ENCODE data around the gene CLK3. TPM values are rescaled to one million over a fixed set of nuclear protein-coding genes. Genes with fewer than 3 reads are reported as not detected.
"Not testable (repeated sequence)": the region's sequence is repeated elsewhere in the genome, so short reads cannot be mapped to it uniquely, and the experiment has no call there.

The CLK3 gene
- total RNA-seq, 1 donor from 2014 or later = 65.8 TPM

DNA sequence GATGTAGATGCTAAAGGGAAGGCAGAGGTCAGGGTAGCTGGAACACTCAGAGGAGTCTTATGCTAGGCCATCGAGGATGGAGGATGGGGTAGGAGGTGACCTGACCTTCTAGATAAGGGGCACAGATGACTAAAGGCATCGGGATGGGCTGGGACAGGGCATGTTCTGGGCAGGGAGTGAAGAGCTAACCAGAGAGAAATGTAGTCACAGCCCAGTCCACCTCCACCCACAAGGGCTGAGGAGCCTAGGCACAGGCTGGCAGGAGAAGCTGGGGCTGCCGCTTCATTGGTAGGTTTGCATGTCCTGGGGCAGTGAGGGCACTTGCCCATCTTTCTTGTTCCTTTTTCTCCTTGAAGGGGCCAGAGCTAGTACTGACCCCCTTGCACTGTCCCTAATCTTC is 12.6 kb downstream of the CLK3 start:
- no peak overlapping the region for H3K4me2 ChIP-seq (ENCODE audit: low read length)
- H3K4me1 ChIP-seq (ENCODE audit: insufficient read depth, low read length) = no peaks in the 10 kb centered on the region
- H3K36me3 ChIP-seq (ENCODE audit: insufficient read depth, low read length) = peaks cover 59% of the 10 kb centered on the region
- H3K9me3 Mint-ChIP-seq (ENCODE audit: unreplicated experiment) = no peaks in the 10 kb centered on the region
- H4K20me1 ChIP-seq (ENCODE audit: insufficient read depth, low read length) = peaks cover 91% of the 10 kb centered on the region
- no peak overlapping the region for H3K9ac ChIP-seq (ENCODE audit: low read length)
- FAIRE-seq (no peak), DNase-seq (ENCODE audit: low read depth) (no peak)
- no peak for TF ChIP-seq EZH2 (IDR thresholded peaks at IDR 0.05; ENCODE audit: insufficient read depth, low read length)
- TF ChIP-seq, protein P1, sequence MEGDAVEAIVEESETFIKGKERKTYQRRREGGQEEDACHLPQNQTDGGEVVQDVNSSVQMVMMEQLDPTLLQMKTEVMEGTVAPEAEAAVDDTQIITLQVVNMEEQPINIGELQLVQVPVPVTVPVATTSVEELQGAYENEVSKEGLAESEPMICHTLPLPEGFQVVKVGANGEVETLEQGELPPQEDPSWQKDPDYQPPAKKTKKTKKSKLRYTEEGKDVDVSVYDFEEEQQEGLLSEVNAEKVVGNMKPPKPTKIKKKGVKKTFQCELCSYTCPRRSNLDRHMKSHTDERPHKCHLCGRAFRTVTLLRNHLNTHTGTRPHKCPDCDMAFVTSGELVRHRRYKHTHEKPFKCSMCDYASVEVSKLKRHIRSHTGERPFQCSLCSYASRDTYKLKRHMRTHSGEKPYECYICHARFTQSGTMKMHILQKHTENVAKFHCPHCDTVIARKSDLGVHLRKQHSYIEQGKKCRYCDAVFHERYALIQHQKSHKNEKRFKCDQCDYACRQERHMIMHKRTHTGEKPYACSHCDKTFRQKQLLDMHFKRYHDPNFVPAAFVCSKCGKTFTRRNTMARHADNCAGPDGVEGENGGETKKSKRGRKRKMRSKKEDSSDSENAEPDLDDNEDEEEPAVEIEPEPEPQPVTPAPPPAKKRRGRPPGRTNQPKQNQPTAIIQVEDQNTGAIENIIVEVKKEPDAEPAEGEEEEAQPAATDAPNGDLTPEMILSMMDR (IDR thresholded peaks at IDR 0.05; ENCODE audit: insufficient read depth, low read depth, low read length) = no peak
- H3K36me3 Mint-ChIP-seq (ENCODE audit: low read depth, unreplicated experiment) = peaks cover 28% of the 10 kb centered on the region
- H3K9me3 ChIP-seq (ENCODE audit: insufficient read depth, low read depth, low read length) = no peaks in the 10 kb centered on the region
- H3K27me3 ChIP-seq (ENCODE audit: insufficient read depth, low read length) = no peaks in the 10 kb centered on the region
- H3K4me3 Mint-ChIP-seq (ENCODE audit: unreplicated experiment) = no peak overlapping the region
- peaks cover 15% of the 10 kb centered on the region for H3K79me2 ChIP-seq (ENCODE audit: insufficient read depth, low read length)
- peaks cover 3% of the 10 kb centered on the region for H3K4me1 Mint-ChIP-seq (ENCODE audit: low read depth, unreplicated experiment)
- no peak overlapping the region for H3K4me3 ChIP-seq (ENCODE audit: insufficient read depth, low read depth, low read length)
- H2AFZ ChIP-seq (ENCODE audit: low read depth, low read length) = no peak overlapping the region
- no peak overlapping the region for H3K27ac ChIP-seq (ENCODE audit: low read depth, low read length)
- H3K27me3 Mint-ChIP-seq (ENCODE audit: low read depth, unreplicated experiment) = no peaks in the 10 kb centered on the region
- H3K27ac Mint-ChIP-seq (ENCODE audit: unreplicated experiment) = no peak overlapping the region

DNA sequence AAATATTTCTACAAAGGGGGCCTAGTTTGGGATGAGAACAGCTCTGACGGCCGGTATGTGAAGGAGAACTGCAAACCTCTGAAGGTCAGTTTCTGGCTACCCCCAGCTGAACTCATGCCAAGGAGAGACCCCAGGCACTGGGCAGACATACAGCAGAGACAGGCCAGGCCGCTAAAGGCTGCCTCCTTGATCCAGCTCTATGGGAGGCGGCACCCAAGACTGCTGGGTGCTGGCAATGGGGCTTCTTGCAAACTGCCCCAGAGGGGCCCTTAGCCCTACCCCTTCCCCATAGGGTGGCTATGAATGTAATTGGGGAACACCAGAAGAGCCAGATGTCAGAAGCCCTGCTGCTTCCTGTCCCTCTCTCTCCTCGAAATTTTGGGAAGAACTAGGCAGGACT is 13.3 kb downstream of the CLK3 start:
- Histone ChIP-seq H4K20me1 (ENCODE audit: insufficient read depth, low read length) (peaks cover 91% of the 10 kb centered on the region), H3K9me3 (ENCODE audit: insufficient read depth, low read depth, low read length) (no peaks in the 10 kb centered on the region), H3K4me3 (ENCODE audit: insufficient read depth, low read depth, low read length) (no peak overlapping the region), H2AFZ (ENCODE audit: low read depth, low read length) (no peak overlapping the region), H3K79me2 (ENCODE audit: insufficient read depth, low read length) (peaks cover 7% of the 10 kb centered on the region), H3K4me2 (ENCODE audit: low read length) (no peak overlapping the region), H3K9ac (ENCODE audit: low read length) (no peak overlapping the region), H3K27me3 (ENCODE audit: insufficient read depth, low read length) (no peaks in the 10 kb centered on the region), H3K27ac (ENCODE audit: low read depth, low read length) (no peak overlapping the region), H3K36me3 (ENCODE audit: insufficient read depth, low read length) (peaks cover 52% of the 10 kb centered on the region), H3K4me1 (ENCODE audit: insufficient read depth, low read length) (no peaks in the 10 kb centered on the region)
- no peak overlapping the region for H3K4me3 Mint-ChIP-seq (ENCODE audit: unreplicated experiment)
- FAIRE-seq (no peak), DNase-seq (ENCODE audit: low read depth) (no peak)
- no peak overlapping the region for H3K27ac Mint-ChIP-seq (ENCODE audit: unreplicated experiment)
- no peaks in the 10 kb centered on the region for H3K9me3 Mint-ChIP-seq (ENCODE audit: unreplicated experiment)
- no peak for TF ChIP-seq EZH2 (IDR thresholded peaks at IDR 0.05; ENCODE audit: insufficient read depth, low read length)
- TF ChIP-seq, protein P1 (IDR thresholded peaks at IDR 0.05; ENCODE audit: insufficient read depth, low read depth, low read length) = no peak
- H3K27me3 Mint-ChIP-seq (ENCODE audit: low read depth, unreplicated experiment) = no peaks in the 10 kb centered on the region
- H3K36me3 Mint-ChIP-seq (ENCODE audit: low read depth, unreplicated experiment) = peaks cover 25% of the 10 kb centered on the region
- no peaks in the 10 kb centered on the region for H3K4me1 Mint-ChIP-seq (ENCODE audit: low read depth, unreplicated experiment)

DNA sequence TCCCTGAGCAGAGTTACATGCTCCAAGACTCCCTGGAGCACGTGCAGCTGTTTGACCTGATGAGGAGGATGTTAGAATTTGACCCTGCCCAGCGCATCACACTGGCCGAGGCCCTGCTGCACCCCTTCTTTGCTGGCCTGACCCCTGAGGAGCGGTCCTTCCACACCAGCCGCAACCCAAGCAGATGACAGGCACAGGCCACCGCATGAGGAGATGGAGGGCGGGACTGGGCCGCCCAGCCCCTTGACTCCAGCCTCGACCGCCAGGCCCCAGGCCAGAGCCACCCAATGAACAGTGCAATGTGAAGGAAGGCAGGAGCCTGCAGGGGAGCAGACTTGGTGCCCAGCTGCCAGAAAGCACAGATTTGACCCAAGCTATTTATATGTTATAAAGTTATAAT is 14.1 kb downstream of the CLK3 start:
- H3K4me3 Mint-ChIP-seq (ENCODE audit: unreplicated experiment); DNase-seq (ENCODE audit: low read depth); H3K4me1 Mint-ChIP-seq (ENCODE audit: low read depth, unreplicated experiment); H3K27ac ChIP-seq (ENCODE audit: low read depth, low read length); H3K9ac ChIP-seq (ENCODE audit: low read length); FAIRE-seq; H3K9me3 ChIP-seq (ENCODE audit: insufficient read depth, low read depth, low read length); H3K27me3 Mint-ChIP-seq (ENCODE audit: low read depth, unreplicated experiment); H3K4me3 ChIP-seq (ENCODE audit: insufficient read depth, low read depth, low read length); H3K27me3 ChIP-seq (ENCODE audit: insufficient read depth, low read length); H2AFZ ChIP-seq (ENCODE audit: low read depth, low read length); H3K79me2 ChIP-seq (ENCODE audit: insufficient read depth, low read length); H3K9me3 Mint-ChIP-seq (ENCODE audit: unreplicated experiment); H3K4me1 ChIP-seq (ENCODE audit: insufficient read depth, low read length); H3K4me2 ChIP-seq (ENCODE audit: low read length): not testable (repeated sequence)
- H3K36me3 ChIP-seq (ENCODE audit: insufficient read depth, low read length) = peaks cover 48% of the 10 kb centered on the region
- Mint-ChIP-seq H3K27ac (ENCODE audit: unreplicated experiment) (peak overlapping the region; percentile 41), H3K36me3 (ENCODE audit: low read depth, unreplicated experiment) (peaks cover 21% of the 10 kb centered on the region)
- peaks cover 91% of the 10 kb centered on the region for H4K20me1 ChIP-seq (ENCODE audit: insufficient read depth, low read length)
